ENCODE measurements around the gene E2F8. TPM values are rescaled to one million over a fixed set of nuclear protein-coding genes. Genes with fewer than 3 reads are reported as not detected.

The E2F8 gene
- total RNA-seq, 1 experiment from 2014 or later = 10.7 TPM

GRCh38 chr11:19208181-19208580, 32.6 kb downstream of the E2F8 start:
- DNase-seq (ENCODE audit: low spot score) (no peak), ATAC-seq (no peak)
- Mint-ChIP-seq H3K9me3 (no peaks in the 10 kb centered on the region), H3K27ac (no peak overlapping the region), H3K4me1 (peaks cover 15% of the 10 kb centered on the region), H3K4me3 (no peak overlapping the region), H3K27me3 (ENCODE audit: low read depth) (no peaks in the 10 kb centered on the region; the same call in 1 of the 2 replicates), H3K36me3 (no peaks in the 10 kb centered on the region)
- POLR2A ChIA-PET = interaction anchor here (0.5 kb wide), 1 partner anchor 82 kb away, joined by 3 read pairs; no protein-coding TSS in a partner anchor
- CTCF ChIA-PET = no interaction called here
- TF ChIP-seq ZNF138 (CRISPR knock-in tag; conservative IDR thresholded peaks at IDR 0.05) = no peak
- no peak for TF ChIP-seq ZNF281 (CRISPR knock-in tag; IDR thresholded peaks at IDR 0.05)
- no peak for TF ChIP-seq ZNF263 (CRISPR knock-in tag; IDR thresholded peaks at IDR 0.05; ENCODE audit: low read depth)
- TF ChIP-seq CREM (CRISPR knock-in tag; IDR thresholded peaks at IDR 0.05) = no peak
- TF ChIP-seq TEAD1 (CRISPR knock-in tag; IDR thresholded peaks at IDR 0.05) = no peak
- no peak for TF ChIP-seq FOXP4 (CRISPR knock-in tag; IDR thresholded peaks at IDR 0.05)
- no peak for TF ChIP-seq NFYB (CRISPR knock-in tag; conservative IDR thresholded peaks at IDR 0.05; ENCODE audit: low read depth)
- no peak for TF ChIP-seq ZNF317 (CRISPR knock-in tag; IDR thresholded peaks at IDR 0.05; ENCODE audit: borderline replicate concordance, low read depth)
- TF ChIP-seq MLX (CRISPR knock-in tag; IDR thresholded peaks at IDR 0.05) = no peak
- no peak for TF ChIP-seq STAT6 (CRISPR knock-in tag; conservative IDR thresholded peaks at IDR 0.05; ENCODE audit: low read depth)
- TF ChIP-seq JAZF1 (CRISPR knock-in tag; IDR thresholded peaks at IDR 0.05) = no peak
- no peak for TF ChIP-seq SOX15 (CRISPR knock-in tag; IDR thresholded peaks at IDR 0.05)
- no peak for TF ChIP-seq TP53 (CRISPR knock-in tag; IDR thresholded peaks at IDR 0.05)
- no peak for TF ChIP-seq FOXJ3 (CRISPR knock-in tag; IDR thresholded peaks at IDR 0.05; ENCODE audit: borderline replicate concordance)
- TF ChIP-seq ZNF425 (CRISPR knock-in tag; conservative IDR thresholded peaks at IDR 0.05) = no peak
- no peak for TF ChIP-seq ARID4B (CRISPR knock-in tag; IDR thresholded peaks at IDR 0.05; ENCODE audit: borderline replicate concordance)
- TF ChIP-seq ZNF532 (CRISPR knock-in tag; IDR thresholded peaks at IDR 0.05; ENCODE audit: borderline replicate concordance) = no peak
- no peak for TF ChIP-seq MXD4 (CRISPR knock-in tag; IDR thresholded peaks at IDR 0.05; ENCODE audit: borderline replicate concordance)
